ENCODE results near the gene AK2.

DNA sequence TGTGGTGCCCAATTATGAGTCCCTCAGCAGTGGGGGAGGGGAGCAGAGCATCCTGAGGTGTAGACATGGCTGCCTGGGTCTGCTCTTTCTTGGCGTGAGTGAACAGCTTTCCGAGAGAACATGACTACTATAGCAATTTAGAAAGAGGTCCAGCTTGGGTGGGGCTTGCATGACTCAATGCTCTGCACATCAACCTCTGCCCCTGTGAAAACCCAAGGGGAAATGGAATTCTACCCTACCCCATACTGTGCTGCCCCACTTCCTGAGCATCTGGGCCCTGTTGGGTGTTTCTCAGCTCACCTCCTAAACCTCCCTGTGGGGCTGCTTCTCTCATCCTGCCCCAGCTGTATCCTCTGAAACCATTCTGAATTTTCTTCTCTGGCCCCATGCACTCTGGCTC, 36.0 kb upstream of the AK2 start:
- TF ChIP-seq, protein P1, sequence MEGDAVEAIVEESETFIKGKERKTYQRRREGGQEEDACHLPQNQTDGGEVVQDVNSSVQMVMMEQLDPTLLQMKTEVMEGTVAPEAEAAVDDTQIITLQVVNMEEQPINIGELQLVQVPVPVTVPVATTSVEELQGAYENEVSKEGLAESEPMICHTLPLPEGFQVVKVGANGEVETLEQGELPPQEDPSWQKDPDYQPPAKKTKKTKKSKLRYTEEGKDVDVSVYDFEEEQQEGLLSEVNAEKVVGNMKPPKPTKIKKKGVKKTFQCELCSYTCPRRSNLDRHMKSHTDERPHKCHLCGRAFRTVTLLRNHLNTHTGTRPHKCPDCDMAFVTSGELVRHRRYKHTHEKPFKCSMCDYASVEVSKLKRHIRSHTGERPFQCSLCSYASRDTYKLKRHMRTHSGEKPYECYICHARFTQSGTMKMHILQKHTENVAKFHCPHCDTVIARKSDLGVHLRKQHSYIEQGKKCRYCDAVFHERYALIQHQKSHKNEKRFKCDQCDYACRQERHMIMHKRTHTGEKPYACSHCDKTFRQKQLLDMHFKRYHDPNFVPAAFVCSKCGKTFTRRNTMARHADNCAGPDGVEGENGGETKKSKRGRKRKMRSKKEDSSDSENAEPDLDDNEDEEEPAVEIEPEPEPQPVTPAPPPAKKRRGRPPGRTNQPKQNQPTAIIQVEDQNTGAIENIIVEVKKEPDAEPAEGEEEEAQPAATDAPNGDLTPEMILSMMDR (conservative IDR thresholded peaks at IDR 0.05 in 1 of 2, IDR thresholded peaks at IDR 0.05 in 1 of 2; ENCODE audit: extremely low read depth in 1 of 2, insufficient read depth in 1 of 2, low read depth in 1 of 2, low read length in 2 of 2) = no peak
- no peak for TF ChIP-seq EZH2 (IDR thresholded peaks at IDR 0.05; ENCODE audit: borderline replicate concordance, low read length)
